WERI-Rb-1 (cell line): Measurements from ENCODE around the gene BCL2.

Source experiments
- DNase-seq: peaks from one replicate; pipeline ENCODE4 v3.0.0-alpha.2; 2020
- H3K27ac ChIP-seq: fragments of 250-450 bp; sonication (Bioruptor Pico); 2 replicates; pipeline ENCODE4 v1.5.1; 2020; ENCODE audit warnings: mild to moderate bottlenecking, moderate library complexity
- H3K27me3 ChIP-seq: fragments of 250-450 bp; sonication (Bioruptor Pico); 2 replicates; pipeline ENCODE4 v1.5.1; 2021; ENCODE audit warnings: mild to moderate bottlenecking, low read depth, moderate library complexity; ENCODE audit not compliant: insufficient read depth, severe bottlenecking
- H3K36me3 ChIP-seq: fragments of 250-450 bp; sonication (Bioruptor Pico); 2 replicates; pipeline ENCODE4 v1.5.1; 2020; ENCODE audit warnings: mild to moderate bottlenecking, moderate library complexity
- H3K4me3 ChIP-seq: 2 replicates; pipeline ENCODE4 v1.5.1; 2011; ENCODE audit warnings: low read depth, mild to moderate bottlenecking, control low read depth, low read length
- H3K9me3 ChIP-seq: fragments of 250-450 bp; sonication (Bioruptor Pico); 2 replicates; pipeline ENCODE4 v1.5.1; 2021; ENCODE audit warnings: mild to moderate bottlenecking, moderate library complexity; ENCODE audit not compliant: severe bottlenecking
- TF ChIP-seq, protein P1 (sequence below): IDR thresholded peaks from 2 replicates; pipeline ENCODE4 v1.5.1; 2011; ENCODE audit warnings: low read depth, mild to moderate bottlenecking, control low read depth, inconsistent platforms, low read length

Gene BCL2

DNA sequence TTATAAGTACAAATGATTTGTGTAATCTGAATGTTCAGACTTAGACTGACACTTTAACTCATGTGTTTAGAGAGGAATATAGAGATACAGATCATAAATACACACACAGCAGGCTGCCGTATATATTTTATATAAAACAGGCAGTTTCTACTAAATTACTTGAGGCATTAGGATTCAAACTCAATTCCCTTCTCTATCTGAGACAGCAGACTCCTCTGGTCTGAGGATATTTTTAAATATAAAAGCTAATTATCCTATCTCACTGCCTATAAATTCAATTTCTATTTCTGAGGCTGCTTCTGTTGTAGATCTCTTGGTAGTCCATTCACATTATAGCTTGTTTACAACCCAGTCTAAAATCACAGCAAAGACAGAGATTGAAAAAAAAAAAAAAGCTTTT lies 46.9 kb downstream of the BCL2 start:
- Histone ChIP-seq H3K27ac (no peak overlapping the region), H3K36me3 (no peaks in the 10 kb centered on the region), H3K27me3 (no peaks in the 10 kb centered on the region), H3K4me3 (no peak overlapping the region), H3K9me3 (no peaks in the 10 kb centered on the region)
- no peak for DNase-seq
- TF ChIP-seq, protein P1, sequence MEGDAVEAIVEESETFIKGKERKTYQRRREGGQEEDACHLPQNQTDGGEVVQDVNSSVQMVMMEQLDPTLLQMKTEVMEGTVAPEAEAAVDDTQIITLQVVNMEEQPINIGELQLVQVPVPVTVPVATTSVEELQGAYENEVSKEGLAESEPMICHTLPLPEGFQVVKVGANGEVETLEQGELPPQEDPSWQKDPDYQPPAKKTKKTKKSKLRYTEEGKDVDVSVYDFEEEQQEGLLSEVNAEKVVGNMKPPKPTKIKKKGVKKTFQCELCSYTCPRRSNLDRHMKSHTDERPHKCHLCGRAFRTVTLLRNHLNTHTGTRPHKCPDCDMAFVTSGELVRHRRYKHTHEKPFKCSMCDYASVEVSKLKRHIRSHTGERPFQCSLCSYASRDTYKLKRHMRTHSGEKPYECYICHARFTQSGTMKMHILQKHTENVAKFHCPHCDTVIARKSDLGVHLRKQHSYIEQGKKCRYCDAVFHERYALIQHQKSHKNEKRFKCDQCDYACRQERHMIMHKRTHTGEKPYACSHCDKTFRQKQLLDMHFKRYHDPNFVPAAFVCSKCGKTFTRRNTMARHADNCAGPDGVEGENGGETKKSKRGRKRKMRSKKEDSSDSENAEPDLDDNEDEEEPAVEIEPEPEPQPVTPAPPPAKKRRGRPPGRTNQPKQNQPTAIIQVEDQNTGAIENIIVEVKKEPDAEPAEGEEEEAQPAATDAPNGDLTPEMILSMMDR: no peak

DNA sequence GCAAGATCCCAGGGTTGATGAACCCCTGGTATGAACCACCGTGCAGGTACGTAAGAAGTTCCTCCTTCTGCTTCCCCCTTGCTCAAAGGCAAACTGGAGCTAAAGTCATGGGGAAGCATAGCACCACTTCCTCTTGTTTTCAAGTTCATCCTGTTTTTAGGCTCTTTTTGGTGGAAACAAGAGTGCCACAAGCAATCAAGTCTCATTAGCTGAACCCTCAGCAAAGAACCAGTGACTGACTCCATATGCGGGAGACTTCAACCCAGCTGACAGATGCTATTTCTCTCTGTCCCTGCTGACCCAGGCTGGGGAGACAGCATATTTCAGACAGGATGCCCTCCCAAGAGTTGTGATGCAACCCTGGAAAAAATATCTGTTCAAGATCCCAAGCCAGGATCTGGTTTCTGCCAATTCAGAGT lies 47.7 kb downstream of the BCL2 start:
- TF ChIP-seq, protein P1: no peak
- Histone ChIP-seq H3K4me3 (no peak overlapping the region), H3K36me3 (no peaks in the 10 kb centered on the region), H3K27me3 (no peaks in the 10 kb centered on the region), H3K9me3 (no peaks in the 10 kb centered on the region), H3K27ac (no peak overlapping the region)
- no peak for DNase-seq

DNA sequence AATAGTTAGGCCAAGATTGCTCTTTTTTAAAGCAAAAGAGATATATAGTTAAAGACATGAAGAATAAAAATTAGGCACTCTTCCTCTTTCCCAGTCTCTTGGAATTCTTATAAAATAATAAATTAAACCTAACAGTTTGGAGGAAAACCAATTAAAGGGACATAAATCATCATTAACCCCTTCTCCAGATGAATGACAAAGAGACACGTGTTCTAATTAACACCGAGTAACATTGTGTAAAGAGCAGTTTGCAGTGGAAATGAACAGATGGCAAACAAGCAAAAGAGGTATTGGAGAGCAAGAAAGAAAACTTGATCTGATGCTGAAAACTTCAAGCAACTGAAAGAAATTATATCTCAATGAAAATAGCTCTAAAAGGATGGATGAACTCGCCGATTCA lies 48.4 kb downstream of the BCL2 start:
- Histone ChIP-seq H3K27ac (no peak overlapping the region), H3K9me3 (no peaks in the 10 kb centered on the region), H3K36me3 (no peaks in the 10 kb centered on the region)

DNA sequence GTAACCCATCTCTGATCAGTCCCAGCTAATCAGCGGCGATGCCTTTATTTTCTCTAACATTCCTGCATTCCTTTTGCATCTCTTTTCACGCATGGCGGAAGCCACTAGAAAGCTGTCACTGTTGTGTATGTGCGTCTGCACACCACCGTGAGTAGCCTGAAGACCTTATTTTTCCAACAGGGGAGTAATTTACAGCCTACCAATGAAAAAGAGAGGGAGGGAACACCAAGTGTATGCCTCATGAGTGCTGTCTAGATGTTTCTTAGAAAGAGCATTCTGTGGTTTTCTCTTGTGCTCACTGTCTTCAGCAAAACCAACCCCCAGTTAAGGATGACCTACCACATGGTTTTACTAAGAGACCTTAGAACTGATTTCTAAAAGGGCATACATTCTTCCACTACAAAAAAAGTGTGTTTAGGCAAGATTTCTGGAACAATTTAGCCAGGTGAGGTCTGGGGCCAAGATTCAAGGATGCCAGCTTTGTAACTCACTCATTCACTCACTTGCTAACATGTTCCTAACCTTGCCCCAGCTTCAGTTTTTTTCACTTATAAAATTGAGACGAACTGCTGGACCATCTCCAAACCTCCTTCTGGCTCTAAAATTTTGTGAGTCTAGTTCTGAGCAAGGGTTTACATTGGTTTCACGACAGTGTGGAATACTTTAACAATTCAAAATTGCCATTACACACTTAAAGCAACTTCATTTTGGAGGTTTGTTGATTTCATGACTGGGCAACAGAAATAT lies 51.4 kb downstream of the BCL2 start:
- Histone ChIP-seq H3K27ac (no peak overlapping the region), H3K27me3 (no peaks in the 10 kb centered on the region), H3K4me3 (no peak overlapping the region), H3K9me3 (no peaks in the 10 kb centered on the region), H3K36me3 (no peaks in the 10 kb centered on the region)
- TF ChIP-seq, protein P1: no peak
- no peak for DNase-seq

More for the DNA sequence above, 48.4 kb downstream of the BCL2 start:
- no peak for DNase-seq
- TF ChIP-seq, protein P1: no peak
- H3K27me3 ChIP-seq: no peaks in the 10 kb centered on the region
- no peak overlapping the region for H3K4me3 ChIP-seq

DNA sequence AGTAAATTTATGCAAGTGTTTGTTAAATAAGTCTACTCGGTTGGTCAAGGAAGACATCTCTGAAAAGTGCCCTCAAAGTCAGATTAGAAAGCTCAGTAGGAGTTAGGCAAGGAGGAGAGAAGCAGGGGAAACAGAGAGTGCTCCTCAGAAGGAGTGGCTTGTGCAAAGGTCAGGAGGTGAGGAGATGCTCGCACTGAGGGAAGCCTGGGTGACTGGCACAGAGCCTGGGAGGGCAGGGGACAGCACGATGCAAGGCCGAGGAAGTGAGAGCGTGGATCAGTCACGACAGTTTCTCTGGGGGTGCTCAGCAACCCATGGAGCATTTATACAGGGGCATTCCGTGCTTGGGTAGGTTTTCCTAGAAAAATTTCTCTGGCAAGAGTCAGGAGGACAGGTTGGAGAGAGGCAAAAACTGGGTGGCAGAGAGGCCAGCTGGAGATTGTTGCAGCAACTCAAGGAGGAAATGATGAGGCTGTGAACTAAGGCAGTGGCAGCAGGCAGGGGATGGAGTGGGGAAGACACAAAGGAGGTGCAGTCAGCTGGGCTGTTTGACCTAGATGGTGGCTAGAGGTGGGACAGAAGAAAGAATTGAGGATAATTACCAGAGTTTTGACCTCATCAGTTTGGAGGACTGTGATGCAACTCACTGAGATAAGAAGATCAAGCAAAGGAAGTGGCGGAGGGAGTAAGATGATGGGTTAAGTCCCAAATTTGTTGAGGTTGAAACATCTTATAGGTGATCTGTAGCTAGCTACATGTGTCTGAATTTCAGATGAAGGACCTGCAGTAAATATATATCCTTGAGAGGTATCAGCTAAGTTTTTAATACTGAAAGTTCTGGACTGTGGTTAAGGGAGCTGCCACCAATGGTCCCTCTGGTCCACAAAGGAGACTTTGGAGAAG lies 52.4 kb downstream of the BCL2 start:
- TF ChIP-seq, protein P1: no peak
- no peaks in the 10 kb centered on the region for H3K27me3 ChIP-seq
- no peak overlapping the region for H3K27ac ChIP-seq
- H3K36me3 ChIP-seq: no peaks in the 10 kb centered on the region
- H3K9me3 ChIP-seq: no peaks in the 10 kb centered on the region
- H3K4me3 ChIP-seq: no peak overlapping the region
- DNase-seq: no peak
